OCI-M1 (cell line): ENCODE measurements around the gene PAK5.
A peak's percentile ranks its signal among the peaks of the same experiment; 100 is the strongest.

ENCODE experiments used
- DNase-seq: peaks from one replicate; lab custom pipeline; 2025; lab: John Stamatoyannopoulos, UW

PAK5 gene

DNA sequence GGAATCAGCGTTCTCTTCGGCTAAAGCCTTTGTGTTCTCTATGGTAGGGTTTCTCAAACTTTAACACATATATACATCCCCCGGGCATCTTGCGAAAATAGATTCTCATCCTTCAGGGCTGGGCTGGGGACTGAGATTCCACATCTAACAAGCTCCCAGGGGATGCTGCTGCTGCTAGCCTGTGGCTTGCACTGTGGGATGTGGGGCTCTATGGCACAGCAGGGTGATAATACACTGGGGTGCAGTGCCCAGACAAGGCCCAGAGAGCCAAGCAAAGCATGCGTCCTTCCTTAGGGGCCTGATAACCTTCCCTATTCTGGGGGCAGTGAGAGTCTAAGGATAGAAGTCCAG lies 222.4 kb downstream of the PAK5 start:
- no peak for DNase-seq

DNA sequence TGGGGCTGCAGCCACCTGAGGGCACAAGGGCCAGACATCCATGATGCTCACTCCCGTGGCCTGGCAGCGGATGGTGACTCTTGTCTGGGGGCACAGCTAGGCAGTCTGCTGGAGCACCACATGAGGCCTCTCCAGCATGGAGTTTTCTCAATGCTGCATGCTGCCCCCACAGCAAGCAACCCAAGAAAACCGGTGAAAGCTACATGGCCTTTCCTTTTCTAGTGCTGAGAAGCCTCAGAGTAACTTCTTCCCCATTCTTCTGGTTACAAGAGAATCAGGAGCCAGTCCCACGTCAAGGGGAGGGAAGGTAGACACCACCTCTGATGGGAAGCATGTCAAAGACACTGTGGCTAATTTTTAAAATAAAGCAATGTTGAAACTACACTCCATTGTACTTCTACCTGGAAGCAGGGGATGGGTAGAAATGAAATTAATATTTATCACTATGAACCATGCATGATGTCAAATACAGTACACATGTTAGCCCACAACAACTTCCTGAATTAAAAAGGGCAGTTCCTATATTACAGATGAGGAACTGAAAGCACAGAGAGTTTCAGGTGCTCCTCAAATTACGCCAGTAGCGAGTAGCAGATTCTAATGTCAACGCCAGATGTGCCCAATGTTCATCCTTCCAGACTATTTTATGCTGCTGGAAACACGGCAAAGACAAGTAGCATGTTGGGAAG lies 223.0 kb downstream of the PAK5 start:
- no peak for DNase-seq

DNA sequence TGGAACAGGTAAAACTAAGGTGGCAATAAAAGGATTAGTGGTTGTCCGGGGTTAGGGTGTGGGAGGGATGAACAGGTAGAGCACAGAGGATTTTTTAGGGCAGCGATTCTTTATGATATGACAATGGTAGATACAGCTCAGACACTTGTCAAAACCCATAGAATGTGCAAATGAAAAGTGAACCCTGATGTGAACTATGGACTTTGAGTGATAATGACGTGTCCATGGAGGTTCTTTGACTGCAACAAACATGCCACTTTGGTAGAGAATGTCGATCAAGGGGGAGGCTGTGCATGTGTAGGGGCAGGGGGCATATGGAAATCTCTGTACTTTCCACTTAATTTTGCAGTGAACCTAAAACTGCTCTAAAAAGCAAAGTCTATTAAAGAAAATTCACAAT lies 223.8 kb downstream of the PAK5 start:
- DNase-seq, result no peak

DNA sequence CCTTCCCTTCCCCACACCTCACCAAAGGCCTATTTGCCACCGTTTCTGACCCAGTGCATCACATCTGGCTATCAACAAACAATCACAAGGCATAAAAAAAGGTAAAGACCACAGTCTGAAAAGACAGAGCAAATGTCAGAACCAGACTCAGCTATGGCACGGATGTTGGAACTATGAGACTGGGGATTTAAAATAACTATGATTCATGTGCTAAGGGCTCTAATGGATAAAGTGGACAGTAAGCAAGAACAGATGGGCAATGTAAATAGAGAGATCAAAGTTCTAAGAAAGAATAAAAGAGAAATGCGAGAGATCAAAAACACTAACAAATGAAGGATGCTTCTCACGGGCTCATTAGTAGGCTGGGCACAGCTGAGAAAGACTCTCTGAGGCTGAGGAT lies 225.0 kb downstream of the PAK5 start:
- DNase-seq, result no peak

DNA sequence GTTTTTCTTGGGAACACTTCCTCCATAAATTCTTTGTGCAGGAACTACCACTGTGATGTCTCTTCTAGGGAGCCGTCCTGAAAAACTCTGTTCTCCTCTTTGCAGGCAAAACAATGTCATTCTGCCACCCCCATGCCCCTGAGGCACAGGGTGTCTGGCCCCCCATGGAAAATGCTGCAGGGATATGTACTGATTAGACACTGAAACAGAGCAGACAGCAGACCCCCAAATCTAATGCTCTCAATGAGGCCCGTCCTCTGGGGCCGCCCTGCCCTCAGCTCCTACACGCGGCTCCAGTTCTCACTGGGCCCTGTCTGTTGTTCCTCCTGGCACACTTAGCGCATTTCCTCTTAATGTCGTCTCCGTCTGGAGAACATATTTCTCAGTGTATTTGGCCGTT lies 227.0 kb downstream of the PAK5 start:
- DNase-seq, result no peak

DNA sequence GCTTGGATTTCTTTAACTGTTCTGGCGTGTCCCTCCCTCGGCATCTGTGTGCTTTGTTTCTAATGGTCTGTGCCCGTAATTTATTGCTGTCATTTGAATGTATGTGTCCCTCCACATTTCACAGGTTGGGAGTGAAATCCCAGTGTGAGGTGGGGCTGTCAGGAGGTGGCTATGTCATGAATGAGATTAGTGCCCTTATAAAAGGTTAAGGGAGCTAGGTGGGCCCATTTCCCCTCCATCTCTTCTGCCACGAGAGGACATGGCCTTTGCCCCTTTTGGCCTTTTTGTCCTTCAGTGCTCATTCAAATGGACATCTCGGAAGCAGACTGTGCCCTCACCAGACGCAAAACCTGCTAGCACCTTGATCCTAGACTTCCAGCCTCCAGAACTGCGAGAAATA lies 228.2 kb downstream of the PAK5 start:
- no peak for DNase-seq

DNA sequence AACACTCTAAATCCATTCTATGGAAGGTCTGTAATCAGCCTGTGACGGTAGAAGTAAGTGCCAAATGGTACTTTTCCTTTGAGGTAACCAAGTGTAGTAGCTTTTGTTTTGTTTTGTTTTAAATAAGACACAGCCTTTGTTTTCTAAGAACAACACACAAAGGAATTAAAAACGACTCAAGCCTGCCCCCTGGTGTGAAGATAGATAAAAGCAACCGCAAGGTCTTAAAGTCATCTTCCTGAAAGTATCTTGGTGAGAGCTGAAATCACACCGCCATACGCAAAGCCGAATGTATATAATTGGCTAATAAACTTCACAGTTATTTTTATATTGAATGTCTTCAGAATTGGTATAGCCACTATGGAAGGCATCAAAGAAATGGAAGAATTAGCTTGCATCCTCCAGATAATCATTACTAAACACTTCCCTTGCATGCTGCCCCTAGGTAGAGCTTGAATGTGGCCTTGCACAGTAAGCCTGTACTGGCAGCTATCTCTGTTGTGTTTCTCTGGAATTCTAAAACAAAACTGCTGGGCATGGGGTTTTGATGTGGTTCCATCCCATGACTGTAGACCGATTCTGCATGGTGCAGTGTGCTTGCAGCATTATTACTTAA lies 228.9 kb downstream of the PAK5 start:
- DNase-seq, result peak; percentile 85

DNA sequence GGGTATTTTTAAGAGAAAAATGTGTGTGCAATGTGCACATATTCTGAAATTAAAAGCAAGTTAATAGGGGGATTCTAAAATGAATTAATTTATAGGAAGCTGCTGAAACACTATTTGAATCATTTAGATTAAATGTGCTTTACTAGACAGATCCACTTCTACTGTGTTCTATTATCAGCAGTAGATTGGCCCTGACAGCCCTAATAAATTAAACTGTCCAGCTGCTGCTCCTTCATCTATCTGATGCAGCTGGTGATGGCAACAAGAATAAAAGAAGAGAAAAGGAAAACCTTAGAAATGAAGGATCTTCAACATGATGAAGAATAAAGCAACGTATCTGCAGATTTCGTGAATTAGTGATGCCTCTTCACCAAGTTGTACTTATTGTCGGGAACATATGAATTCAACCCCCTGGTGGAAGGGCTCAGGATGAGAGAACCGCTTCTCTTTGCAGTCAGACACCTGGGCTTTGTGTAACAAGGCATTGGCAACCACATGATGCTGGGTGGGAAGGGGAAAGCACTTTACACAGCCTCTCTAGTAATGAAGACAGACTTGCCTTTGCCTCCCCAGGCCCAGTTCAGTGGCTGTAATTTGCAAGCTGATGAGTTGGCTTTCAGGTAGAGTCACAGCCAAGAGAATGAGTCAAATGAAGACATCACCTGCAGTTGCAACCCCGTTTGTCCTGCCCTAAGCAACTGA lies 230.1 kb downstream of the PAK5 start:
- no peak for DNase-seq

DNA sequence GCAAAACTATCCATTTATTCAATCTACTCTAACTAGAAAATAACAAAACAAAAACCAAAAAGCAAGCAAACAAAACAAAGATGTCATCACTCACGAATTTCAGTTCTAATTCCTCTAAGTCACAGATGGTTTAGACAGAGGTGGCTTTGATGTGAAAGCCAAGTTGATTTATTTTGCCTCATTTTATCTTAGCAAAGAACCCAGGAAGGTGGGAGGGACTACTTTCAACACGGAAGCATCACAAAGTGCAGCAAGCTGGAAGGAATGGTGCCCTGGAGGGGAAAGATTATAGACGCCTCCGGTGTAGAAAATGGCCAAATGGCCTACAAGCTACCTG lies 236.1 kb downstream of the PAK5 start:
- no peak for DNase-seq

DNA sequence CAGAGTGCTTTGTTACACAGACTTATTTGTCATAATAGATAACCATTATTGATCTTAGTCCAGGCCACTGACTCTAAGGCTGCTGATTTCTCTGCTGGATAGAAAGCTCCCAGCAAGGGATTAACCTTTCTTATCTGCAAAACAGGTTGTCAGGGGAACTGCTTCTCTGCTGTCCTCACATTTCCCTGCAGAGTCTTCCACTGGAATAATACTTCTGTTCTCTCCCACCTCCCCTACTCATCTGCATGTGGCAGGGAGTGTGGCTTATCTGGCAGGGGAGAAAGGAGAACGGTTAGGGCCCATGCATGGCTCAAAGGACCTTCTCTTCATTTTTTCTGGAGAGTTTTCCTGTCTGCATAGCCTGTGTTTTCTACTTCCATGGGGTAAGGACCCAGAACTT lies 238.3 kb downstream of the PAK5 start:
- no peak for DNase-seq

DNA sequence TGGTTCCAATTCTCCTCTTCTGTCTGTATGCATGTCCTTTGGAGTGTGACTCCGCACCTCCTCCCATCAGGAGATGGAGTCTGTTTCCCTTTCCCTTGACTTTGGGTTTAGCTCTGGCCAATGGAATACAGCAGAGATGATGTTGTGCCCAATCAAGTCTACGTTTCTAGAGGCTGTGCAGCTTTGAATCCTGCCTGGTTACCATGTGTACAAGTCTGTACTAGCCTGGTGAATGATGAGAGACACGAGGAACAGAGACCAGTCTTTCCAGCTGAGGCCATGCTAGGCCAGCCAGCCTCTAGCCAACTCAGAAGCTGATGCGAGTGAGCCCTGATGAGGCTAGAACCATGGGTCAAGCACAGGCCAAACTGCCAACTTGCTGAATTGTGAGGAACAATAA lies 241.3 kb downstream of the PAK5 start:
- DNase-seq, result no peak

DNA sequence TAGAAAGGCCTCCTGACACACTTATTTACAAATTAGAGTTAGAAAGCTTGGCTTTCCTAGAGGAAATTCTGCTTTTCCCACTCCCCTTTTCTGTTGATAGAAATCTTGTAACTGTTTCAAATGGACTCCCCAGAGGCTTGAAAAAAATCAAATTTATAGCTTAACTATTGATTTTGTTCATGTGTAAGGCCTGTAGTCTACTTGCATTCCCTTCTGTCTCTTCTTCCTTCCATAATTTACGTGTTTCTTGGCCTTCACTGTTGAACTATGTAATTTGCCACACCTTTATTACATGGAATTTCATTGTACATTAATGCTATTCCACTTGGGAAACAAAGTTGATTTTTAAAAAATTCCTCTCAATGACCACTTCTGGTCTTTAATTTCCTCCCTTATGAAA lies 243.1 kb downstream of the PAK5 start:
- DNase-seq, result no peak

DNA sequence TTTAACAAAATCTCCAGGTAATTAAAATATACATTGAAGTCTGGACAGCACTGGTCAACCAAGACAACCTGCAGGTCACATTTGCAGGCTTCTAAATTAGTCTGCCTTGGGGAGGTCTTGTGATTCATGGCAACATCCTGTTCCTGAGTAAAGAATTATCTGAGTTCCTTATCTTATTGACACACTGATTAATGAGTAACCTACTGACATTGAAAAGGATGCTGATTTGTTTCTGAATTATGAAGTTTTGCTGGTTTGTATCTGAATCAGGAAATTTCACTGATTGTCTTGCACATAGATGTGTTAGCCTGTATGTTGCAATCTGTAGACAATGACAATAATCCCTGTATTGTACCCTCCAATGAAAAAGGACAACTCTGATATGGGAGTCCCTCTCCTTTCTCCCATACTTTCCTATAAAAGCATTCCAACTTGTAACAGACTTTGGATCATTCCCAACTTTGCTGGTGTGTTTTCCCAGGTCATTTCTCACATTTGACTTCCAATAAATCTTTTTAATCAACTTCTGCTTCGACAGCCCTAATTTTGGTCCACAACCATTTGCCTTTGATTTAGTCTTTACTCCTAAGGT lies 244.5 kb downstream of the PAK5 start:
- DNase-seq, result no peak

DNA sequence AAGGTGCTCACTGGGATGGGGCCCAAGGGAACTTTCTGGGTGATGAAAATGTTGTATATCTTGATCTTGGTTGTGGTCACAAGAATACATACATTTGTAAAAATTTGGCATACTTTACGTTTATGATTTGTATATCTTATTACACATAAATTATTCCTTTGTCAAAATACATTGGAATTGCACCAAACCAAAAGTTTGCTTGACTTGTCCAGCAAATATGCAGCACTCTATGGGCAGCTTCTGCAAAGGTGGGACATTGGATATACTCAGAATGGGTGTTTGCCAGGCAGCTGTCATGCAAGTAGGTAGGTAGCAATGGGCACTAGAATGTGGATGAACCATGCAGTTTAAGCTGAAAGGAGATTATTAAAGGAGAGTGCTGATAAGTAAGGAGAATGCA lies 246.5 kb downstream of the PAK5 start:
- DNase-seq, result no peak

DNA sequence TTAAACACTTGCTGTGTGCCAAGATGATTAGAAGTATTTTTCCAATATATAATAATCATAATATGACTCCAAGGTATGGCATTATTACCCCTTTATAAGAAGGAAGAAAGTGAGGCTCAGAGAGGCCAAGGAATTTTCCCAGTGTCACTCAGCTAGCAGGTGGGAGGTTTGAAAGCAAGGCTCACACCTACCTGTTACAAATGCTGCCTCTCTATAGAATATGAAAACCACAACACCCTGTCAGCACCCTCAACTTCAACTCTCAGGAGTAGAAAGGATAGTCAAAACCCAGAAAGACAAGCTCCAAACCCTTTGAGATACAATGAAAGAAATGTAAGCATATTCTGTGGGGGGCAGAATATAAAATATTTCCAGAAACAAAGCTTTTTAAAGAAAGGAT lies 247.8 kb downstream of the PAK5 start:
- DNase-seq, result no peak

DNA sequence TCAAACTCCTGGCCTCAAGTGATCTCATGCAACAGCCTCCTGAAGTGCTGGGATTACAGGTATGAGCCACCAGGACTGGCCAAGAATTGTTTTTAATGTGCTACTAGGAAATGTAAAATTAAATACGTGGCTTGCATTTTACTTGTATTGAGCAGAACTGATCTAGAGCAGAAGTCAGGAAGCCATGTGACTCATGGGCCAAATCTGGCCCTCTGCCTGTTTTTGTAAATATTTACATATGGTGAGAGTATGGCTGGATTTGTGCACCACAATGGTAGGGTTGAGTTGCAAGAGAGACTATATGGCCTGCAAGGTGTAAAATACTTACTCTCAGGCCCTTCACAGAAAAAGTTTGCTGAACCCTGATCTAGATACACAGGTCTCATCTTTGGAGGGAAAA lies 248.7 kb downstream of the PAK5 start:
- DNase-seq, result no peak

DNA sequence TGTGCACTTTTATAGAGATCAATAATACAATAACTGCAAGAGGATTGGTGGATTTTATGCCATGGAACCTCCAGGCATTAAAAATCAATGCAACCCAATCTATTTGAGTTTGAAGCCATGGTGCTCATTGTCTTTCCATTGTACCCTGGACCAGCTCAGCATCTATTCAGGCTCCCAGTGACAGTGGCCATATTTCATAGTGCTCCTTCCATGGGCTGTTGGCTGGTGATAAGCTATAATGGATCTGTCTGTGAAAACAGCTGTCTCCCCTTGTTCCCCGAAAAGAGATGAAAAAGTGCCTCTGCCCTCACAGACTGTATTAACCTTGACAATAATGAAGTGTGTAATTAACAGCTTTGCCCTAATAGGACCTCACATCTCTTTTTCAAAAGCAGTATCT lies 250.2 kb downstream of the PAK5 start:
- DNase-seq, result no peak

DNA sequence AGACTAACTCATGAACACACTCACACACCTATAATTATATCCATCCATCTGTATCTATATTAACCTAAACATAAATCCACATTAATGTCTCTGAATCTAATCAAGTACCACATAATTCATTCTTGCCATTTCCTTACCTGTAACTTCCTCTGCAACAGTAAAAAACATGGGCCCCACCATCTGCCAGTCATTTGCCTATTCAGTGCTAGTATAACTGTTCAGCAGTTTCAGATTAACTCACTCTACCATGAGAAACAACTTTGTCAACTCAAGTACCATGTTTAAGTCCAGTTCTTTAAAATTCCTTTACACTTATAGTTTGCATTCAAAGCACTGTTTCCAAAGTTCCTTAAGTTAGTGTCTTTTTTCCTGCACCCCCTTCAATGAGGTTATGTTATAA lies 255.7 kb downstream of the PAK5 start:
- no peak for DNase-seq

DNA sequence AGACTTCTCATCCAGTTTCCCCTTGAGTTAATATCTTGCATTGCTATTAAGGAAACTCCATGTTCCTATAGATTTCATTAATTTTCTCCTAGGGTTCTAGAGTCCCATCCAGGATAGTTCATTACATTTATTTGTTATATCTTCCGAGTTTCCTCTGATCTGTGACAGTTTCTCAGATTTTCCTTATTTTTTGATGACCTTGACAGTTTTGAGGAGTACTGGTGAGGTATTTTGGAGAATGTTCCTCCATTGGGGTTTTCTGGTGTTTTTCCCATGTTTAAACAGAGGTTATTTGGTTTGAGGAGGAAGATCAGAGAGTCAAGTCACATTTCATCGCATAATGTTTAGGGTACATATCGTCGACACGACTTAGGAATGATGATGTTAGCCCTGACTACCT lies 256.7 kb downstream of the PAK5 start:
- no peak for DNase-seq

DNA sequence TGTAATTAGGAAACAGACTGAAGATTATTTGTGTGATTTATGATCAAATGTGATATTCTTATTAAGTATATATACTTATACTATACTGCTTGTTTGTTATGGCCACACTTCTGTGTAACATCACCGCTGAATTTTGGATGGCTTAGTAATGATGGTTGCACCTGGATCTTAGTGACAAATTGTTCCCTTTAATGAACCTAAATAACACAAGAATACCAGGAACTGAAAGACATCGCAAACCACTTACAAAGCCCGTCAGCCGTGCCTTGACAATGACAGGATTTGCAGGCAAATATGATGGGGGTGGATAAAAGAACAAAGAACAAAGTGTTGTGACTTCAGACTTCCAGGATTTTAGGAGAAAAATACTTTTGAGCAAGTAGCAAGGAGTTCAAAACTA lies 257.4 kb downstream of the PAK5 start:
- no peak for DNase-seq

DNA sequence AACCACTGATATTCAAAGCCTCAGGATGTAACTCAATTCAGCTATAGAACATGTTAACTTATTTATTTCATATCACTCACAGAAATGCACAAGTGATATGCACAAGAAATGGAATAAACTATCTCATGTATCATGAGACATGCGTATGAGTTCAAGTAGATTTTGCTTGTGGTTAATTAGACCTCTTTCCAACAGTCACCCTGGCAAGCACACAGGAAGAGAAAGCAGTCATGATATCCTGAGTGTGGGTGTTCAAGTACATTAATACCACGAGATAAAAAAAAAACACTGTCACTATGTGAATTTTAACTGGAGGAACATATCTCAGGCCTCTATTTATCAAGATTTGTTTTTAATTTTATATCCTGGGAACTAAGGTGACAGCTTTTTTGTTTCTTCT lies 260.3 kb downstream of the PAK5 start:
- no peak for DNase-seq

DNA sequence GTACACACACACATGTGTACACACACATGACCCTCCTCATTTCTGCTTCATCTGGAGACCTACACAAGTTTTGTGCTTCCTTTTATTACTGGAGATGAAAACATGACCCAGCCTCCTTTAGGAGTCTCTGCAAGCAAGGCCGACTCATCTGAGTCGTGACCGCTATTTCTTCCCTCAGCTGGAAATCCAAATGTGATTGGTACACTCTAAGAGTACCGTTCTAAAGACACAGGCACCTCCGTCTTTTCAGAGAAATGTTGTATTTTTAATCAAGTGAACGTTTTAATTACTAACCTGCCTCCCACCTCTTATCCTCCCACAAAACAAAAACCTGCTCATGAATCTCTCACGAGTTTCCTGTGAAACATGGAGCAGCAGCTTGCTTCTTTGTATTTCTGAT lies 261.5 kb downstream of the PAK5 start:
- DNase-seq, result no peak

DNA sequence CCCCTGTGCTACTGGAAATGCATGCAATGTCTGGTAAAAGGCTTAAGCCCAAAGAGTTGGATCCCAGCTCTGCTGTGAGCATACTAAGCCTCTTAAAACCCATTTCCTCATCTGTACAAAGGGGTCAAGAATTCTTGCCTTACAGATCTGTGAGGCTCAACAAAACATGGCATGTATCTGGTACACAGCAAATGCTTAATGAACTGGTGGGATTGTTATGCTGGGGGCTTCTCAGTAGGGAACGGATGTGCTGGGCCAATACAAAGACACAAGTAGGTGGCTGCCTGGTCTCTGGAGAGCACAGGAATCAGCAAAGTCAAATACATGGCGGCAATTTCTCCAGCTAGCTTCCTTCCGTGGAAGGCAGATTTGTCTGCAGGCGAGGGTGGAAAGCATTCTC lies 262.2 kb downstream of the PAK5 start:
- DNase-seq, result no peak

DNA sequence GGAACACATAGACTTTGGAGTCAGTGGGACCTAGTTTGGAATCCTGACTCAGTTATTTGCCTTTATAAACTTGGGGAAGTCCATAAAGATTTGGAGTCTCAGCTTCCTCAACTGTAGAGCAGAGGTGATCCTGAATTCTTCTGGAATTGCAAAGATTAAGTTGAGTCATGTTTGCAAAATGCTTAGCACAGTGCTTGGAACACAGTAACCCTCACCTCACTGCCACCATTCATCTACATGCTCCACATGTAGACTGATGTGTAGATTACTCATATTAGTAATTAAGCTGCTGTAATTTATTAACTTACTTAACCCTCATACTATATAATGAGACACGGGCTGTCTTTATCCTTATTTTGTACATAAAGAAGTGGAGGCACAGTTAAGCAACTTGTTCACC lies 263.0 kb downstream of the PAK5 start:
- DNase-seq, result no peak
